SKM-1 (cell line): ENCODE results near the gene SYPL2.
"Not testable (repeated sequence)": the region's sequence is repeated elsewhere in the genome, so short reads cannot be mapped to it uniquely, and the experiment has no call there.

Source experiments
- DNase-seq: peaks from one replicate; lab custom pipeline; 2025; ENCODE audit not compliant: unreplicated experiment; lab: John Stamatoyannopoulos, UW

Gene SYPL2

GRCh38 chr1:109470245-109470644 is 3.9 kb downstream of the SYPL2 start:
- DNase-seq, result no peak

GRCh38 chr1:109472779-109473178 is 6.4 kb downstream of the SYPL2 start:
- DNase-seq, result no peak

- DNase-seq, result not testable (repeated sequence)
These were observed 7.1 kb downstream of the SYPL2 start for GRCh38 chr1:109473284-109474057.

DNA sequence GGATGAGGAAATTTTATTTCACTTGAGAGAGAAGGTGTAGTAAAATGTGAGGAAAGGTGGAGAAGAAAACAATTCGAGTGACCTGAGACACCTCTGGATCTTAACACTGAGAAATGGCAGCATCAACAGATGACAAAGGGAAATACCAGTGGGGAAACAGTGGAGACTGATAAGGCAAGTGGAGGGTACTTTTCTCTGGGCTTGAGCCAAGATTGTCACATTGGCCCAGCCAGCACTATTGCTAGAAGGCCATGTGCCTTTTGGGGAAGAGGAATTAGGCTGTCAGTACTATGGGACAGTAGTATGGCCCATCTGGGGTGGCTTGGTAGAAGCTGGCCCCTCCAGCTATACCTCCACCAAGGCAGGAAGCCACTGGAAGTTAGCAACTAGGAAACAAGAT is 8.4 kb downstream of the SYPL2 start:
- no peak for DNase-seq

GRCh38 chr1:109475261-109475660 is 8.9 kb downstream of the SYPL2 start:
- no peak for DNase-seq

- DNase-seq, result no peak
These were observed 10.5 kb downstream of the SYPL2 start for GRCh38 chr1:109476825-109477224.

GRCh38 chr1:109477821-109478220 is 11.5 kb downstream of the SYPL2 start:
- DNase-seq, result no peak

- no peak for DNase-seq
These were observed 12.5 kb downstream of the SYPL2 start for GRCh38 chr1:109478806-109479205.

- DNase-seq, result no peak
These were observed 13.0 kb downstream of the SYPL2 start for GRCh38 chr1:109479311-109479710.

GRCh38 chr1:109479901-109480300 is 13.6 kb downstream of the SYPL2 start:
- no peak for DNase-seq

- no peak for DNase-seq
These were observed 15.3 kb downstream of the SYPL2 start for GRCh38 chr1:109481646-109482045.

DNA sequence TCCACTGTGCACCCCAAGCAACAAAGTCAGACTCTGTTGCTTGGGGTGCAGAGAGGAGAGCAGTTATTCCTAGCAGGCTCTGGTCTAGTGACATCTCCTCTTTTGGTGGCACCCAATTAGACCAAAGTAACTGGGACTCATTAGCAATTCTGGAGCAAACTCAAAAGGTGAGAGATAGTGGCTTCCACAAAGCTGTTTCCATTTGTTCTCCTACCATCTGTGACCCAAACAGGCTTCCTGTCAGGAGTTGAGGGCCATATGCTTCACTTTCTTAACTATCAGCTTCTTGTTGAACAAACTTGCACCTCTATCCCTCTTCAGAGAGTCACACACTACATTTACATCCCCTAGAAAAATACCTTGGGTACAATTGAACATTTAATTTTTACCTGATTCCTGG is 15.9 kb downstream of the SYPL2 start:
- DNase-seq, result no peak

GRCh38 chr1:109482791-109483671 is 16.7 kb downstream of the SYPL2 start:
- no peak for DNase-seq

DNA sequence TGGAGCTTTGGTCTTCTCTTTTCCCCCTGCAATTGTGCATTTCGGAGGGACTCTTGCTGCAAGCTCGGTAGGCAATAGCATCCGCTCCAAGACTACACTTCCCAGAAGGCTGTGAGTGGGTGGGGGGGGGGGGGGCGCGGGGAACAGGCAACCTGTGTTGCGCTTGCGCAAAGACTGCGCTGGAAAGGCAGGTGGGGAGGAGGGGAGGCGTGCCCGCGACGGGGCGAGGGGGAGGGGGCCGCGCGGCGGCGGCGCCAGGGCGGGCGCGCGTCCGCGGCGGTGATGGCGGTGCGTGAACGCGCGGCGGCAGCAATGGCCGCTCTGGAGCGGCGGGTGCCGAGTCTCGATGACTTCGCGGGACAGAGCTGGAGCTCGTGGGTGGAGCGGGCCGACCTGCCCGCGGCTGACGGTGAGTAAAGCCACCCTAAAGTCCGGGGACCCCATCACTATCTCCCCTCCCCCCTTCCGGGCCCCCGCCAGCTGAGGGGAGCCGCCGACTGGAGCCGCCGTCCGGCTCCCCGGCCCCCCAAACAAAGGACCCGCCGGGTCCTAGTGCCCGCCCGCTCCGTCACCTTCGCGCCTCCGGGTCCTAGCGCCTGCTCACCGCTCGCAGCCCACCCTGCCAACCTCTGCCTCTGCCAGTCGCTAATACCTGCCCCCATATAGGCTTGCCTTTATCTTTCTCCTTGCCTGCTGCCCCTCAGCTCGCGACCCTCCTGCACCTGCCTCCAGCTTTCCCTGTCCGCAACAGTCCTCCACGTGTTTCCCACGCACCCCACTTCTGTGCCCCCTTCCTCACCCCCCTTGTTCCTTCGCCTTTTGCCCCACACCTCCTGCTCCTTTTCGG is 17.5 kb downstream of the SYPL2 start, which contains the start of gene ATXN7L2:
Gene ATXN7L2 (plus strand): TSS at position 234 of the 847 bp plus-strand sequence. CDS start 49 bp downstream, at position 283.
- peak; percentile 77 for DNase-seq

GRCh38 chr1:109484519-109484975 is 18.2 kb downstream of the SYPL2 start:
- no peak for DNase-seq

DNA sequence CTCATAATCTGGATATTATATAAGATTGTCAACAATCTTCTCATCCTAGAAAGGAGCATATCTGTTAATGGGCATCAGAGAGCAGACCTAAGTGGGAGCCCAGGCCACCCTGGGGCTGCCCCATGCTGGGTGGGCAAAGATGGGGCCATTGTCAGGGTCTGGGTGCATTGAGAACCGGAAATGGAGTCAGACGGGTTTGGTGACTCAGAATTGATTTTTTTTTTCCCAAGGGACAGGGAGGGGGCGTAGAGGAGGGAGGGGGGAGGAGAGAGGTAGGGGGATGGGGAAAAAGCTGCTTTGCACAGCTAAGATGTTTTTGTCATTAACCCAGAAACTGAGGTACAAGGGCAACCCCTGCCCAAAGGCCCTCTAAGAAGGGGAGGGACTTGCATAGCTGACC is 18.7 kb downstream of the SYPL2 start:
- DNase-seq, result no peak

GRCh38 chr1:109487261-109487660 is 20.9 kb downstream of the SYPL2 start:
- no peak for DNase-seq

- DNase-seq, result no peak
These were observed 21.9 kb downstream of the SYPL2 start for GRCh38 chr1:109488201-109488600.

GRCh38 chr1:109488696-109489095 is 22.4 kb downstream of the SYPL2 start:
- DNase-seq, result no peak

DNA sequence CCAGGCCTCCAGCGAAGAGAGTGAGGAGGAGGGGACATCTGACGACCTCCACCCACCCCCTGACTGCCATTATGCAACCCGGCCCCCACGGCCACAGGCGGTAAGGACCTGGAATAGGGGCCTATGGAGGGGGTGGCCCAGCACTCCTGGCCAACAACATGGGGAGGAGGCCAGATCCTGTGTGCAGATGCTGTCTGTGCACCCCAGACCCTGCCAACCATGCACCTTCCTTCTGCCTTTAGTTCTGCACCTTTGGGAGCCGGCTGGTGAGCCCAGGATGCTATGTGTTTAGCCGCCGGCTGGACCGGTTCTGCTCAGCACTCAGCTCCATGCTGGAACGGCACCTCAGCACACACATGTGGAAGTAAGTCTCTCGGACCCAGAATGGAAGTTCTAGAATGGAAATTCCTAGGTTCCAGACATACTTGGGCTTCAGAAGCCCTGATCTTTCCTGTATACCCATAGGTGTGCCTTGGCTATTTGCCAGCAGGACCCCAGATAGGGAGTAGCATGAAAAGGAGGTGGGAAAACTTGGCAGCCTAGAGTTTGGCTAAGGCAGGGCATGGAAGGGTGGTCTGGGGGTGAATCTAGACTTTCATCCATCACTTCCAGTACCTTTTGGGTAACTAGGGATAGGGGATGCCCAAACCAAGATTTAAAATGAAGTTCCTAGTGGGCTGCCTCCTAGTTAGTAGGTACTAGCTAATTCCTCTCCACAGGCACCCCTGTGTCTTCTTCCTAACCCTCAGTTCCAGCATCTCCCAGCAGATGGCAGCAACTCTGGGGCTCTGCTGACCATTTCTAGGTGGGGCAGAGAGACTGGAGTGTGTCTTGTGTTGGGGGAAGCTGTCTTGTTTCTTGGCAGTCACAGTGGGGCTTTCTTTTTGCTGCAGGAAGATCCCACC is 23.9 kb downstream of the SYPL2 start:
- peak; percentile 44 for DNase-seq
